Activated T-helper 9 cell treated with anti-CD3 and anti-CD28 coated beads, Interleukin-2, amount 50 U/mL, for 16 hours (primary cell): ENCODE data around the gene TENT5C.

Experiments used
- DNase-seq: peaks from one replicate; pipeline ENCODE4 v3.0.0-alpha.2; 2020; ENCODE audit warnings: low read depth

TENT5C gene

GRCh38 chr1:117613969-117614729 lies 8.3 kb downstream of the TENT5C start:
- DNase-seq: no peak

GRCh38 chr1:117615474-117615873 lies 9.6 kb downstream of the TENT5C start:
- DNase-seq: peak; percentile 6

GRCh38 chr1:117616356-117616755 lies 10.5 kb downstream of the TENT5C start:
- DNase-seq: no peak

GRCh38 chr1:117616967-117617366 lies 11.1 kb downstream of the TENT5C start:
- DNase-seq: no peak

GRCh38 chr1:117618450-117619122 lies 12.7 kb downstream of the TENT5C start:
- DNase-seq: no peak

- no peak for DNase-seq
These were observed 14.6 kb downstream of the TENT5C start for GRCh38 chr1:117620440-117620839.

- DNase-seq: no peak
These were observed 15.5 kb downstream of the TENT5C start for GRCh38 chr1:117621316-117621715.

- no peak for DNase-seq
These were observed 16.9 kb downstream of the TENT5C start for GRCh38 chr1:117622726-117623125.

GRCh38 chr1:117623141-117623540 lies 17.3 kb downstream of the TENT5C start:
- no peak for DNase-seq

GRCh38 chr1:117623698-117624097 lies 17.9 kb downstream of the TENT5C start:
- no peak for DNase-seq

GRCh38 chr1:117627546-117628130 lies 21.8 kb downstream of the TENT5C start:
- no peak for DNase-seq

GRCh38 chr1:117628343-117628742 lies 22.5 kb downstream of the TENT5C start:
- DNase-seq: no peak

- no peak for DNase-seq
These were observed 24.0 kb downstream of the TENT5C start for GRCh38 chr1:117629625-117630422.

- no peak for DNase-seq
These were observed 24.7 kb downstream of the TENT5C start for GRCh38 chr1:117630423-117630998.

- no peak for DNase-seq
These were observed 25.7 kb downstream of the TENT5C start for GRCh38 chr1:117631359-117632160.

- no peak for DNase-seq
These were observed 26.6 kb downstream of the TENT5C start for GRCh38 chr1:117632269-117633067.

GRCh38 chr1:117633068-117633345 lies 27.2 kb downstream of the TENT5C start:
- DNase-seq: no peak

- DNase-seq: no peak
These were observed 27.6 kb downstream of the TENT5C start for GRCh38 chr1:117633423-117633822.

GRCh38 chr1:117633936-117634335 lies 28.1 kb downstream of the TENT5C start:
- DNase-seq: no peak

- DNase-seq: no peak
These were observed 28.8 kb downstream of the TENT5C start for GRCh38 chr1:117634631-117635030.

- no peak for DNase-seq
These were observed 30.0 kb downstream of the TENT5C start for GRCh38 chr1:117635805-117636204.
